Activated CD4-positive, alpha-beta T cell treated with anti-CD3 and anti-CD28 coated beads for 36 hours (primary cell): ENCODE data around the gene RHBDL3. TPM values are rescaled to one million over a fixed set of nuclear protein-coding genes. Genes with fewer than 3 reads are reported as not detected.
"Not testable (repeated sequence)": the region's sequence is repeated elsewhere in the genome, so short reads cannot be mapped to it uniquely, and the experiment has no call there.

Experiments used
- ATAC-seq: fragments of 200-7000 bp; cut with Tn5 transposase; one replicate; pipeline ENCODE4 v1.10.0; 2021; ENCODE audit warnings: mild to moderate bottlenecking, moderate library complexity
- CTCF ChIA-PET: fragments of 350-600 bp; sonication (Branson Sonifier 250); formaldehyde crosslinking; loops from one replicate; lab custom pipeline; 2021; ENCODE audit warnings: antibody characterized with exemption; lab: Charles Lee
- POLR2A ChIA-PET: fragments of 350-600 bp; sonication (Branson Sonifier 250); formaldehyde crosslinking; loops from one replicate; lab custom pipeline; 2021; ENCODE audit warnings: antibody characterized with exemption, inconsistent platforms; lab: Charles Lee
- DNase-seq: peaks from one replicate; pipeline ENCODE4 v3.0.0-alpha.2; 2020
- H3K27ac Mint-ChIP-seq: one replicate; pipeline ENCODE4 v1.8.0; 2021; ENCODE audit warnings: mixed read lengths
- H3K27me3 Mint-ChIP-seq: one replicate; pipeline ENCODE4 v1.8.0; 2021; ENCODE audit warnings: mixed read lengths
- H3K36me3 Mint-ChIP-seq: one replicate; pipeline ENCODE4 v1.8.0; 2021; ENCODE audit warnings: low read depth, mixed read lengths
- H3K4me1 Mint-ChIP-seq: one replicate; pipeline ENCODE4 v1.8.0; 2021; ENCODE audit warnings: mixed read lengths
- H3K4me3 Mint-ChIP-seq: one replicate; pipeline ENCODE4 v1.8.0; 2021; ENCODE audit warnings: mild to moderate bottlenecking, moderate library complexity, mixed read lengths
- H3K9me3 Mint-ChIP-seq: one replicate; pipeline ENCODE4 v1.8.0; 2021; ENCODE audit warnings: low read depth, mixed read lengths
- intact Hi-C, 2 experiments: fragments of 100-400 bp; cut with DNase I in 1 of 2; cut with micrococcal nuclease in 1 of 2; formaldehyde crosslinking; loops; one replicate each; pipeline versions ENCODE4 v1.14.2 to v1.15.1; 2022 to 2024; cut with DNase I, micrococcal nuclease
- total RNA-seq, 2 experiments: library from RNA; stranded (reverse); gene quantifications; one replicate each; pipeline ENCODE4 v1.2.3, GENCODE V29; 2021

The RHBDL3 gene
- total RNA-seq, 2 experiments from 2014 or later: 0.09 TPM; not detected in 1

DNA sequence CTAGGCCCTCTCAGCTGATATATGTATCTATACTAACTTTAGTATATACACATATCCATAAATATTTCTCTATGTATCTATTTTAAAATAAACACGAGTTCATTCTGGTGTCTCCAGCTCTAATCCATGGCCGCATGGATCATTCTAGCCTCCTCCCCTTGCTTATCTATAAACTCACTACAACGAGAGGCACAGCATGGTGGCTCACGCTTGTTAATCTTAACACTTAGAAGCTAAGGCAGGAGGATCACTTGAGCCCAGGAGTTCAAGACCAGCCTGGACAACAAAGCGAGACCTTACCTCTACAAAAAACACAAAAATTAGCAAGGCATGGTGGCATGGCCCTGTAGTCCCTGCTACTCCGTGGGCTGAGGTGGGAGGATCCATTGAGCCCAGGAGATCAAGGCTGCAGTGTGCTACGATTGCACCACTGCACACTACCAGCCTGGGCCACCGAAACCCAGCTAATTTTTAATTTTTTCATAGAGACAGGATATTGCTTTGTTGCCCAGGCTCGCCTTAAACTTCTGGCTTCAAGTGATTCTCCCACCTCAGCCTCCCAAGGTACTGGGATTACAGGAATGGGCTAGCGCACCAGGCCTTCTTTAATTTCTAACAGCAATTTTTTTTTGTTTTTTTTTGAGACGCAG is 80.4 kb downstream of the RHBDL3 start:
- H3K27ac Mint-ChIP-seq: no peak overlapping the region
- no peaks in the 10 kb centered on the region for H3K9me3 Mint-ChIP-seq
- no peak overlapping the region for H3K4me3 Mint-ChIP-seq
- H3K36me3 Mint-ChIP-seq: peaks cover 16% of the 10 kb centered on the region
- ATAC-seq: no peak
- ChIA-PET CTCF (interaction anchor here (0.6 to 0.7 kb wide), 2 partner anchors 13 to 207 kb away, joined by 3 read pairs; no protein-coding TSS in a partner anchor), POLR2A (no interaction called here)
- no peak for DNase-seq
- intact Hi-C loops: no loop called here
- no peaks in the 10 kb centered on the region for H3K27me3 Mint-ChIP-seq
- H3K4me1 Mint-ChIP-seq: peaks cover 15% of the 10 kb centered on the region

GRCh38 chr17:32348483-32348800 is 82.8 kb downstream of the RHBDL3 start:
- peaks cover 38% of the 10 kb centered on the region for H3K36me3 Mint-ChIP-seq
- ChIA-PET CTCF (no interaction called here), POLR2A (interaction anchor here (0.6 to 0.7 kb wide), 4 partner anchors 8 to 872 kb away, joined by 3 to 5 read pairs (median 3); no protein-coding TSS in a partner anchor)
- ATAC-seq (no peak), DNase-seq (no peak)
- H3K27ac Mint-ChIP-seq: no peak overlapping the region
- H3K27me3 Mint-ChIP-seq: no peaks in the 10 kb centered on the region
- H3K4me3 Mint-ChIP-seq: peak overlapping the region; percentile 99
- intact Hi-C loops: no loop called here
- H3K4me1 Mint-ChIP-seq: peaks cover 15% of the 10 kb centered on the region
- H3K9me3 Mint-ChIP-seq: no peaks in the 10 kb centered on the region

- intact Hi-C loops: no loop called here
- POLR2A ChIA-PET: no interaction called here
- Mint-ChIP-seq H3K27ac (peak overlapping the region; percentile 100), H3K9me3 (no peaks in the 10 kb centered on the region), H3K4me3 (peak overlapping the region; percentile 99), H3K27me3 (no peaks in the 10 kb centered on the region), H3K36me3 (peaks cover 46% of the 10 kb centered on the region), H3K4me1 (peaks cover 22% of the 10 kb centered on the region)
- DNase-seq (peak; percentile 40), ATAC-seq (no peak)
- CTCF ChIA-PET: no interaction called here
Measured at GRCh38 chr17:32349503-32349853, 83.8 kb downstream of the RHBDL3 start.

DNA sequence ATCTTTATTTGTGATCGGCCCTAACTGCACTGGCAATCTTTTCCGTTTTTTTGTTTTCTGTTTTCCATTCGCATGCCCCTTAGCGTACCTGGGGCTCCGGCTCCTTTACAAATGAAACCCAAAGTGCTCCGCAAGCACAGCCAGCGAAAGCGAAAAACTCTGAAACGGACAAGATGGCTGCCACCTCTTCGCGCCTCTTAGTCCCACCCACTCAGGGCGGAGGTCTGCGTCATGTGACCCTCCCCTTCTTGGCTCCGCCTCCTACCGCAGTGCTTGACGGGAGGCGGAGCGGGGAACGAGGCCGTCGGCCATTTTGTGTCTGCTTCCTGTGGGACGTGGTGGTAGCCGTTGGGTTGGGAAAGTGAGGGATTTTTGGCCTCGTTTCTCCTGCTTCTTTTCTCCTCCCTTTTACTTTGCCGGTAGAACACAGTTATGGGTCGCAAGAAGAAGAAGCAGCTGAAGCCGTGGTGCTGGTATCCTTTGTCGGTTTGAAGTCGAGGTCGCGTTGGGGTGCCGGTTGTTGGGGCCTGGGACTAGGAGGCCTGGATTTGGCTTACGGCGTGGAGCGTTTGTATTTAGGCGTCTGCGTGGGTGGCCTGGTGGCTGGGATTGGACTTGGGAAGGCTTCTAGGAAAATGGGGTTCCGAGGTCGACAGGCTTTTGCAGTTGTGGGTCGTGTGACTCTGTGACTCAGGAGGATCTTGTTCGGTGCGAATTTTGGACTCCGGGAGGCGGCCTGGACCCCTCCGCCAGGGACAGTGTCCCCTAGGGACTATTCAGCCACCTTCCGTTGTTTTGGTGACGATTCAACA is 84.4 kb downstream of the RHBDL3 start, which contains the start of gene ZNF207:
ZNF207 (plus strand) TSS at position 304 of the 812 bp plus-strand sequence; CDS start at position 433, 129 bp downstream.
- intact Hi-C loops: loop anchor here (1.0 to 5.0 kb wide), 7 partner anchors 8 to 413 kb away; partner anchors contain the start of genes PSMD11 (in 2 of the 2), C17orf75 (in 1 of the 2), LRRC37B (in 1 of the 2) and SUZ12 (in 1 of the 2)
- CTCF ChIA-PET: interaction anchor here (1.6 to 1.9 kb wide), 2 partner anchors 9 to 21 kb away, joined by 6 to 9 read pairs; no protein-coding TSS in a partner anchor
- ATAC-seq (peak; percentile 97), DNase-seq (peak; percentile 98)
- Mint-ChIP-seq H3K4me1 (peaks cover 28% of the 10 kb centered on the region), H3K4me3 (peak within 1 kb of the TSS; percentile 99), H3K36me3 (peaks cover 52% of the 10 kb centered on the region), H3K27ac (peak within 1 kb of the TSS; percentile 100), H3K9me3 (no peaks in the 10 kb centered on the region), H3K27me3 (no peaks in the 10 kb centered on the region)
- POLR2A ChIA-PET: interaction anchor here (0.7 to 1.4 kb wide), 3 partner anchors 9 to 94 kb away, joined by 4 to 13 read pairs (median 5); partner anchors contain the start of gene PSMD11

GRCh38 chr17:32350666-32351418 is 85.2 kb downstream of the RHBDL3 start:
- POLR2A ChIA-PET: interaction anchor here (0.6 to 1.4 kb wide), 7 partner anchors 10 to 244 kb away, joined by 3 to 13 read pairs (median 4); partner anchors contain the start of gene PSMD11
- peaks cover 60% of the 10 kb centered on the region for H3K36me3 Mint-ChIP-seq
- intact Hi-C loops: loop anchor here (1.0 to 5.0 kb wide), 7 partner anchors 9 to 414 kb away; partner anchors contain the start of genes PSMD11 (in 2 of the 2), C17orf75 (in 1 of the 2), LRRC37B (in 1 of the 2) and SUZ12 (in 1 of the 2)

GRCh38 chr17:32352734-32353133 is 87.1 kb downstream of the RHBDL3 start:
- POLR2A ChIA-PET: interaction anchor here (0.6 to 0.7 kb wide), 2 partner anchors 194 to 215 kb away, joined by 3 to 7 read pairs; no protein-coding TSS in a partner anchor
- DNase-seq, CTCF ChIA-PET, H3K27me3 Mint-ChIP-seq, H3K9me3 Mint-ChIP-seq, ATAC-seq: not testable (repeated sequence)
- peak overlapping the region; percentile 39 for H3K27ac Mint-ChIP-seq
- H3K36me3 Mint-ChIP-seq: peaks cover 67% of the 10 kb centered on the region
- H3K4me1 Mint-ChIP-seq: peaks cover 46% of the 10 kb centered on the region
- intact Hi-C loops: loop anchor here in 1 of 2 experiments (5.0 kb wide), 1 partner anchor 415 kb away; the partner anchor contains the start of gene SUZ12
- H3K4me3 Mint-ChIP-seq: peak overlapping the region; percentile 99

More at GRCh38 chr17:32350666-32351418, 85.2 kb downstream of the RHBDL3 start:
- Mint-ChIP-seq H3K27me3 (no peaks in the 10 kb centered on the region), H3K4me3 (peak overlapping the region; percentile 99), H3K9me3 (no peaks in the 10 kb centered on the region), H3K4me1 (peaks cover 36% of the 10 kb centered on the region), H3K27ac (peak overlapping the region; percentile 100)
- ATAC-seq (peak; percentile 32), DNase-seq (peak; percentile 59)
- CTCF ChIA-PET: interaction anchor here (1.0 to 1.9 kb wide), 3 partner anchors 10 to 20 kb away, joined by 3 to 9 read pairs (median 6); no protein-coding TSS in a partner anchor

DNA sequence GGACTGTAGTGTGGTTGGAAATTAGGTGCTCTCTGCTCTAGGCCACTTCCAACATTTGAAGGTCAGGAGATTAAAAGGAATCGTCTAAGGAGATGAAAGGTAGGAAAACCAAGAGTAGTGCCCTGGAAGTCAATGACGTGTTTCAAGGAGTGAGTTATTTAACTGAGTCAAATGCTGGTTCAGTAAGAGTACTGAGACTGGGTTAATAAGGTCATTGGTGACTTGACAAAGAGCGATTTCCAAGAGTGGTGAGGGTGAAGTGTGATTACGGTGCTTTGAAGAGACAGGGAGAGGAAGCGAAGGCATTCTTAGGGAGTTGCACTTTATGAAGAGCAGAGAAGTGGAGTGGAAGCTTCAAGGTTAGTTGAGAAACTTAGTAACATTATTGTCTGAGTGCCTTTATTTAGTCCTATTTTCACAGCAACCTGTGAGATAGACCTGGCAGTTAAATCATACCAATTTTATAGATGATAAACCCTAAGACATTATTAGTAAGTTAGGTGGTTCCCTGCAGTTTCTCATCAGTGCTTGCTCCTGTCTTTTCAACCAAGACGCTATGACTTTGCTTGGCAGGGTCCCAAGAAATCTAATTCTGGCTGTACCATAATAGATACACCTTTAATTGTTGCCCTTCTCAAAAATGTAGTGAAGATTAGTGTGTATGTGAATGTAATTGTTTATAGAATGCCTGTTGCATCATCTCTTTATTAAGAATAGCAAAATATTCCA is 90.2 kb downstream of the RHBDL3 start:
- Mint-ChIP-seq H3K27ac (peak overlapping the region; percentile 44), H3K9me3 (no peaks in the 10 kb centered on the region), H3K36me3 (peaks cover 68% of the 10 kb centered on the region), H3K4me1 (peaks cover 51% of the 10 kb centered on the region), H3K4me3 (peak overlapping the region; percentile 16), H3K27me3 (no peaks in the 10 kb centered on the region)
- intact Hi-C loops: no loop called here
- ChIA-PET POLR2A (interaction anchor here (0.6 kb wide), 1 partner anchor 447 kb away, joined by 3 read pairs; no protein-coding TSS in a partner anchor), CTCF (interaction anchor here (1.0 kb wide), 1 partner anchor 89 kb away, joined by 4 read pairs; the partner anchor contains the start of gene PSMD11)
- DNase-seq (no peak), ATAC-seq (peak; percentile 43)

- Mint-ChIP-seq H3K4me3 (no peak overlapping the region), H3K27me3 (no peaks in the 10 kb centered on the region), H3K36me3 (peaks cover 72% of the 10 kb centered on the region), H3K4me1 (peaks cover 56% of the 10 kb centered on the region), H3K9me3 (no peaks in the 10 kb centered on the region), H3K27ac (peak overlapping the region; percentile 34)
- ChIA-PET POLR2A (no interaction called here), CTCF (interaction anchor here (1.0 kb wide), 1 partner anchor 88 kb away, joined by 4 read pairs; the partner anchor contains the start of gene PSMD11)
- DNase-seq: no peak
- intact Hi-C loops: no loop called here
- no peak for ATAC-seq
Measured at GRCh38 chr17:32356378-32356743, 90.7 kb downstream of the RHBDL3 start.

- Mint-ChIP-seq H3K27ac (peak overlapping the region; percentile 34), H3K4me1 (peaks cover 56% of the 10 kb centered on the region), H3K9me3 (no peaks in the 10 kb centered on the region), H3K4me3 (no peak overlapping the region), H3K27me3 (no peaks in the 10 kb centered on the region), H3K36me3 (peaks cover 70% of the 10 kb centered on the region)
- DNase-seq: no peak
- intact Hi-C loops: no loop called here
- ChIA-PET POLR2A (no interaction called here), CTCF (interaction anchor here (1.0 kb wide), 1 partner anchor 88 kb away, joined by 4 read pairs; the partner anchor contains the start of gene PSMD11)
- no peak for ATAC-seq
Measured at GRCh38 chr17:32356750-32357149, 91.1 kb downstream of the RHBDL3 start.

GRCh38 chr17:32357615-32358014 is 92.0 kb downstream of the RHBDL3 start:
- Mint-ChIP-seq H3K9me3 (no peaks in the 10 kb centered on the region), H3K27me3 (no peaks in the 10 kb centered on the region), H3K4me1 (peaks cover 52% of the 10 kb centered on the region), H3K27ac (no peak overlapping the region), H3K36me3 (peaks cover 67% of the 10 kb centered on the region), H3K4me3 (no peak overlapping the region)
- ChIA-PET POLR2A (no interaction called here), CTCF (no interaction called here)
- DNase-seq (no peak), ATAC-seq (no peak)
- intact Hi-C loops: no loop called here
